GM10847 (cell line): ENCODE measurements around the gene COIL.

Experiments
- POLR2A ChIP-seq: IDR thresholded peaks from 2 replicates; pipeline ENCODE4 v1.6.1; 2011; ENCODE audit not compliant: insufficient read length; ENCODE audit errors: extremely low read depth

Gene COIL

GRCh38 chr17:56903560-56903959, 57.3 kb downstream of the COIL start:
- TF ChIP-seq POLR2A: no peak

- TF ChIP-seq POLR2A: no peak
Measured at GRCh38 chr17:56902348-56902747, 58.5 kb downstream of the COIL start.

GRCh38 chr17:56899403-56899802, 61.4 kb downstream of the COIL start:
- TF ChIP-seq POLR2A: no peak

GRCh38 chr17:56898874-56899273, 62.0 kb downstream of the COIL start:
- TF ChIP-seq POLR2A: no peak

- TF ChIP-seq POLR2A: no peak
Measured at GRCh38 chr17:56897646-56898424, 63.0 kb downstream of the COIL start.

GRCh38 chr17:56896968-56897359, 63.9 kb downstream of the COIL start:
- TF ChIP-seq POLR2A: no peak

- no peak for TF ChIP-seq POLR2A
Measured at GRCh38 chr17:56896217-56896967, 64.5 kb downstream of the COIL start.

GRCh38 chr17:56894859-56895455, 65.9 kb downstream of the COIL start:
- TF ChIP-seq POLR2A: no peak

GRCh38 chr17:56893503-56893902, 67.3 kb downstream of the COIL start:
- TF ChIP-seq POLR2A: no peak

GRCh38 chr17:56892333-56892732, 68.5 kb downstream of the COIL start:
- no peak for TF ChIP-seq POLR2A

GRCh38 chr17:56891751-56892150, 69.1 kb downstream of the COIL start:
- no peak for TF ChIP-seq POLR2A

- TF ChIP-seq POLR2A: no peak
Measured at GRCh38 chr17:56890906-56891674, 69.8 kb downstream of the COIL start.

GRCh38 chr17:56890390-56890789, 70.5 kb downstream of the COIL start:
- no peak for TF ChIP-seq POLR2A
